K562 (cell line): ENCODE data around the gene SIGLEC14. TPM values are rescaled to one million over a fixed set of nuclear protein-coding genes. Genes with fewer than 3 reads are reported as not detected.

ENCODE experiments used
- BRCA1 ChIP-seq, 2 experiments: fragments of 450-650 bp in 1 of 2; sonication (generic) in 1 of 2; formaldehyde crosslinking in 1 of 2; IDR thresholded peaks; 2 replicates each; pipeline versions ENCODE4 v1.5.0 to v1.6.1; 2017 to 2020; ENCODE audit warnings: mild to moderate bottlenecking in 1 of 2, missing genetic modification reagents in 1 of 2
- BRD4 ChIP-seq: fragments of 200-600 bp; sonication (generic); IDR thresholded peaks from 2 replicates; pipeline ENCODE4 v1.6.1; 2017; ENCODE audit warnings: inconsistent platforms
- DACH1 ChIP-seq: fragments of 450-650 bp; IDR thresholded peaks from 2 replicates; pipeline ENCODE4 v1.6.1; 2018; ENCODE audit not compliant: partially characterized antibody
- ELF4 ChIP-seq: fragments of 450-650 bp; formaldehyde crosslinking; IDR thresholded peaks from 2 replicates; pipeline ENCODE4 v1.4.0; 2022; ENCODE audit warnings: missing genetic modification characterization
- ETV5 ChIP-seq: sonication (generic); formaldehyde crosslinking; IDR thresholded peaks from 2 replicates; pipeline ENCODE4 v1.4.0; 2020; ENCODE audit warnings: low read depth, mild to moderate bottlenecking, missing genetic modification reagents
- ETV6 ChIP-seq, 3 experiments: fragments of 150-350 bp in 1 of 3; sonication (generic) in 1 of 3; formaldehyde crosslinking in 1 of 3; IDR thresholded peaks; 2 replicates each; pipeline versions ENCODE4 v1.6.1 to v1.8.0; 2014 to 2022; ENCODE audit warnings: borderline replicate concordance in 2 of 3, low read depth in 2 of 3, antibody characterized with exemption in 1 of 3, low read length in 1 of 3, mild to moderate bottlenecking in 1 of 3, missing genetic modification reagents in 1 of 3
- FUS ChIP-seq: fragments of 200-400 bp; formaldehyde crosslinking; optimal IDR thresholded peaks from 2 replicates; pipeline ENCODE3; 2017; ENCODE audit warnings: low read depth, low read length
- GABPA ChIP-seq: fragments of 200-800 bp; sonication (Bioruptor generic); conservative IDR thresholded peaks from 2 replicates; pipeline ENCODE4 v1.6.1; 2016; ENCODE audit warnings: low read depth, missing genetic modification characterization, missing compliant biosample characterization
- GTF2E2 ChIP-seq: fragments of 200-800 bp; sonication (Bioruptor generic); IDR thresholded peaks from 2 replicates; pipeline ENCODE4 v1.6.1; 2016; ENCODE audit warnings: missing genetic modification characterization, missing compliant biosample characterization
- JUN ChIP-seq, 2 experiments: sonication (generic) in 1 of 2; formaldehyde crosslinking in 1 of 2; IDR thresholded peaks; 2 replicates each; pipeline versions ENCODE4 v1.6.1 to v1.8.0; 2012 to 2022; ENCODE audit warnings: borderline replicate concordance in 2 of 2, mild to moderate bottlenecking in 2 of 2, improper control_type of control experiment in 1 of 2, low read depth in 1 of 2, low read length in 1 of 2, missing genetic modification reagents in 1 of 2
- KDM1A ChIP-seq, 2 experiments: fragments of 450-650 bp; IDR thresholded peaks; 2 replicates each; pipeline ENCODE4 v1.6.1; 2016; ENCODE audit warnings: mild to moderate bottlenecking in 2 of 2
- MEF2A ChIP-seq: IDR thresholded peaks from 2 replicates; pipeline ENCODE4 v1.6.1; 2011; ENCODE audit warnings: low read depth, mild to moderate bottlenecking, low read length, moderate library complexity; ENCODE audit not compliant: control insufficient read depth
- MYNN ChIP-seq, 2 experiments: sonication (generic); formaldehyde crosslinking in 1 of 2; IDR thresholded peaks; 2 replicates each; pipeline versions ENCODE4 v1.5.0 to v1.6.1; 2016 to 2020; ENCODE audit warnings: antibody characterized with exemption in 1 of 2, missing genetic modification reagents in 1 of 2
- NCOA1 ChIP-seq: fragments of 450-650 bp; IDR thresholded peaks from 2 replicates; pipeline ENCODE4 v1.6.1; 2016; ENCODE audit warnings: low read depth
- NCOA4 ChIP-seq: fragments of 450-650 bp; IDR thresholded peaks from 2 replicates; pipeline ENCODE4 v1.6.1; 2018; ENCODE audit warnings: mild to moderate bottlenecking; ENCODE audit not compliant: partially characterized antibody
- PHB2 ChIP-seq: fragments of 450-650 bp; IDR thresholded peaks from 2 replicates; pipeline ENCODE4 v1.6.1; 2017; ENCODE audit warnings: low read depth
- SETDB1 ChIP-seq: IDR thresholded peaks from one replicate; pipeline ENCODE4 v1.6.1; 2012; ENCODE audit warnings: low read length, control low read depth, inconsistent platforms
- SMARCA4 ChIP-seq: fragments of 450-650 bp; IDR thresholded peaks from 2 replicates; pipeline ENCODE4 v1.6.1; 2016
- SOX6 ChIP-seq: fragments of 450-650 bp; IDR thresholded peaks from 2 replicates; pipeline ENCODE4 v1.6.1; 2014; ENCODE audit warnings: mild to moderate bottlenecking
- TAF1 ChIP-seq: IDR thresholded peaks from 2 replicates; pipeline ENCODE4 v1.6.1; 2011; ENCODE audit warnings: mild to moderate bottlenecking, low read length, moderate library complexity; ENCODE audit not compliant: insufficient read depth, control insufficient read depth, severe bottlenecking; ENCODE audit errors: extremely low read depth
- TAF9B ChIP-seq: fragments of 450-650 bp; IDR thresholded peaks from 2 replicates; pipeline ENCODE4 v1.6.1; 2018; ENCODE audit warnings: mild to moderate bottlenecking; ENCODE audit not compliant: partially characterized antibody
- TBL1XR1 ChIP-seq, 2 experiments: IDR thresholded peaks; 2 replicates each; pipeline ENCODE4 v1.6.1; 2012; ENCODE audit warnings: improper control_type of control experiment in 2 of 2, low read length in 2 of 2, mild to moderate bottlenecking in 1 of 2
- TFAM ChIP-seq: fragments of 250-450 bp; sonication (Bioruptor Pico); conservative IDR thresholded peaks from 2 replicates; pipeline ENCODE4 v1.5.0; 2021; ENCODE audit warnings: mild to moderate bottlenecking, moderate library complexity
- USF1 ChIP-seq: sonication (generic); formaldehyde crosslinking; IDR thresholded peaks from 2 replicates; pipeline ENCODE4 v1.9.0; 2022; ENCODE audit warnings: mild to moderate bottlenecking, missing genetic modification reagents
- ZEB2 ChIP-seq: fragments of 450-650 bp; IDR thresholded peaks from 2 replicates; pipeline ENCODE4 v1.6.1; 2016
- ZNF224 ChIP-seq: sonication (generic); formaldehyde crosslinking; IDR thresholded peaks from 2 replicates; pipeline ENCODE4 v1.8.0; 2022; ENCODE audit warnings: mild to moderate bottlenecking, missing genetic modification reagents
- ZNF354B ChIP-seq: fragments of 250-450 bp; sonication (Bioruptor Pico); IDR thresholded peaks from 2 replicates; pipeline ENCODE4 v1.4.0; 2020
- ZNF589 ChIP-seq: fragments of 200-800 bp; sonication (Bioruptor generic); IDR thresholded peaks from 2 replicates; pipeline ENCODE4 v1.6.1; 2016; ENCODE audit warnings: low read depth, missing genetic modification characterization, missing compliant biosample characterization
- ZNF76 ChIP-seq: fragments of 250-450 bp; sonication (Bioruptor Pico); IDR thresholded peaks from 2 replicates; pipeline ENCODE4 v1.4.0; 2020; ENCODE audit warnings: mild to moderate bottlenecking, moderate library complexity, borderline replicate concordance
- polyA plus RNA-seq, 8 experiments: library from polyadenylated mRNA; depleted of rRNA in 4 of 8; stranded (reverse) in 5 of 8; unstranded in 3 of 8; fragments of >200 nt; fragmentation: Nextera tagmentation in 2 of 8; fragmentation: Illumina TruSeq in 1 of 8; extraction: Ambion mirVana in 2 of 8; extraction: Trizol in 1 of 8; gene quantifications; 2 replicates each; pipeline versions ENCODE4 v1.2.1 to v1.2.3, GENCODE V29; 2011 to 2014; ENCODE audit warnings: inconsistent platforms in 1 of 8, missing spikeins in 1 of 8
- total RNA-seq, 7 experiments: library from RNA; depleted of rRNA in 6 of 7; stranded (reverse); fragments of >200 nt in 6 of 7; fragmentation: Illumina TruSeq in 2 of 7; extraction: Trizol in 2 of 7; gene quantifications; 2 replicates each; pipeline versions ENCODE4 v1.2.1 to v1.2.3, GENCODE V29; 2011 to 2021; ENCODE audit warnings: low replicate concordance in 1 of 7

SIGLEC14 gene
- total and polyA plus RNA-seq, 9 of the 15 experiments (the other 6 are each of a cell fraction or from before 2014, with no cell fraction given): not detected

GRCh38 chr19:51688671-51689571 lies 42.3 kb upstream of the SIGLEC14 start (continued):
- 0 out of 2 replicates have a peak, but pooled peaks have one; percentile 7 for TF ChIP-seq GABPA (tag)
- peak; percentile 88; the same call in 1 of the 2 replicates for TF ChIP-seq ELF4 (CRISPR knock-in tag)
- TF ChIP-seq ZNF76 (CRISPR knock-in tag): no peak
- TF ChIP-seq ETV6 (IDR thresholded peaks at IDR 0.05; ENCODE audit: borderline replicate concordance in 1 of 2, low read depth in 2 of 2, low read length in 1 of 2): no peak
- no peak for TF ChIP-seq ETV6 (CRISPR knock-in tag; IDR thresholded peaks at IDR 0.05; ENCODE audit: borderline replicate concordance)
- peak; percentile 34; the same call in 1 of the 2 replicates for TF ChIP-seq GTF2E2 (tag)
- TF ChIP-seq SOX6: no peak
- no peak for TF ChIP-seq DACH1
- peak; percentile 74 to 83 for TF ChIP-seq KDM1A (IDR thresholded peaks at IDR 0.05)
- TF ChIP-seq JUN (IDR thresholded peaks at IDR 0.05; ENCODE audit: borderline replicate concordance, low read depth, low read length): 0 out of 2 replicates have a peak, but pooled peaks have one; percentile 25
- no peak for TF ChIP-seq JUN (CRISPR knock-in tag; IDR thresholded peaks at IDR 0.05; ENCODE audit: borderline replicate concordance)
- TF ChIP-seq ZNF589 (CRISPR knock-in tag): no peak
- TF ChIP-seq MYNN (IDR thresholded peaks at IDR 0.05): no peak
- no peak for TF ChIP-seq MYNN (CRISPR knock-in tag; IDR thresholded peaks at IDR 0.05)
- TF ChIP-seq ZNF224 (CRISPR knock-in tag): no peak
- TF ChIP-seq TFAM (CRISPR knock-in tag): no peak
- TF ChIP-seq TAF1: peak; percentile 18
- no peak for TF ChIP-seq FUS
- no peak for TF ChIP-seq ETV5
- no peak for TF ChIP-seq BRCA1 (IDR thresholded peaks at IDR 0.05)
- no peak for TF ChIP-seq BRCA1 (CRISPR knock-in tag; IDR thresholded peaks at IDR 0.05)
- peak; percentile 86 for TF ChIP-seq SMARCA4
- peak; percentile 76 for TF ChIP-seq PHB2
- TF ChIP-seq TAF9B: peak; percentile 54
- no peak for TF ChIP-seq ZNF354B (CRISPR knock-in tag)
- TF ChIP-seq USF1 (CRISPR knock-in tag): no peak
- TF ChIP-seq BRD4: no peak
- TF ChIP-seq SETDB1: no peak
- TF ChIP-seq NCOA4: peak; percentile 81
- no peak for TF ChIP-seq MEF2A
- TF ChIP-seq ZEB2: peak; percentile 65
- TF ChIP-seq TBL1XR1 (IDR thresholded peaks at IDR 0.05; ENCODE audit: low read length in 2 of 2): no peak
- peak; percentile 56; the same call in 1 of the 2 replicates for TF ChIP-seq NCOA1
